K562 (cell line): ENCODE data around the gene SLCO2A1. TPM values are rescaled to one million over a fixed set of nuclear protein-coding genes. Genes with fewer than 3 reads are reported as not detected.

Source experiments
- ATAC-seq: fragments of 200-7000 bp; cut with Tn5 transposase; 3 replicates; pipeline ENCODE4 v1.9.1; 2020; ENCODE audit warnings: moderate library complexity
- BruUV-seq: library from RNA; stranded (reverse); fragments of 400-500 nt; replicated peaks from 2 replicates; lab custom pipeline; 2021; lab: Mats Ljungman, UMichigan
- CTCF ChIA-PET: fragments of 300-600 bp; formaldehyde crosslinking; extraction: SDS; loops from one replicate; lab custom pipeline; 2021; ENCODE audit warnings: low intra/inter-chr PET ratio; lab: Yijun Ruan, JAX
- POLR2A ChIA-PET: fragments of 300-600, 350-650 bp; sonication (Branson Sonifier 250); formaldehyde crosslinking; extraction: SDS; loops from one replicate; lab custom pipeline; 2021; ENCODE audit warnings: antibody characterized with exemption, inconsistent platforms; lab: Yijun Ruan, JAX
- DNase-seq, 4 experiments: peaks; one replicate each; pipeline versions ENCODE4 v3.0.0 to v3.0.0-alpha.2; 2011 to 2018; ENCODE audit warnings: low spot score in 3 of 4, mixed read lengths in 3 of 4; ENCODE audit errors: extremely low read depth in 1 of 4
- FAIRE-seq: peaks from 2 replicates; lab custom pipeline; 2011; peaks lifted over from hg19 to GRCh38; lab: Jason Lieb, UNC
- H2AFZ ChIP-seq: 2 replicates; pipeline ENCODE4 v1.6.0; 2011; ENCODE audit warnings: low read depth, low read length, control low read depth, inconsistent platforms
- H3K27ac ChIP-seq: fragments of 200-600 bp; 3 replicates; pipeline ENCODE4 v1.8.0; 2011; ENCODE audit warnings: low read depth, mild to moderate bottlenecking, control low read depth, inconsistent platforms, low read length, moderate library complexity, mixed read lengths; ENCODE audit errors: extremely low read depth
- H3K27me3 ChIP-seq, 2 experiments: fragments of 300-600 bp in 1 of 2; 2 replicates in 1 of 2; 3 replicates in 1 of 2; pipeline versions ENCODE4 v1.6.0 to v1.8.0; 2011; ENCODE audit warnings: inconsistent platforms in 2 of 2, low read length in 2 of 2, mild to moderate bottlenecking in 1 of 2, mixed read lengths in 1 of 2, moderate library complexity in 1 of 2; ENCODE audit not compliant: control insufficient read depth in 2 of 2, insufficient read depth in 2 of 2
- H3K36me3 ChIP-seq: fragments of 300-600 bp; 3 replicates; pipeline ENCODE4 v1.8.0; 2011; ENCODE audit warnings: mild to moderate bottlenecking, low read length, inconsistent platforms; ENCODE audit not compliant: control insufficient read depth, insufficient read depth
- H3K4me1 ChIP-seq, 2 experiments: fragments of 200-600 bp in 1 of 2; replicated peaks in 1 of 2; 2 replicates in 1 of 2; 3 replicates in 1 of 2; pipeline versions ENCODE4 v1.5.1 to v1.8.0; 2011; ENCODE audit warnings: inconsistent platforms in 2 of 2, low read length in 2 of 2, mild to moderate bottlenecking in 1 of 2, mixed read lengths in 1 of 2, moderate library complexity in 1 of 2; ENCODE audit not compliant: control insufficient read depth in 2 of 2, insufficient read depth in 2 of 2
- H3K4me2 ChIP-seq: 2 replicates; pipeline ENCODE4 v1.6.1; 2011; ENCODE audit warnings: low read length, control low read depth, inconsistent platforms, mixed read lengths; ENCODE audit not compliant: insufficient read depth
- H3K4me3 ChIP-seq: fragments of 200-600 bp; sonication (generic), shearing (Covaris generic); 2 replicates; pipeline ENCODE4 v1.5.1; 2016; ENCODE audit warnings: control low read depth, inconsistent platforms
- H3K79me2 ChIP-seq: fragments of 200-600 bp; 3 replicates; pipeline ENCODE4 v1.8.0; 2011; ENCODE audit warnings: low read length, inconsistent platforms; ENCODE audit not compliant: control insufficient read depth, insufficient read depth
- H3K9ac ChIP-seq, 2 experiments: 2 replicates each; pipeline versions ENCODE4 v1.6.0 to v1.6.1; 2011; ENCODE audit warnings: low read depth in 2 of 2, low read length in 2 of 2, control low read depth in 1 of 2, inconsistent platforms in 1 of 2, mild to moderate bottlenecking in 1 of 2, mixed read lengths in 1 of 2; ENCODE audit not compliant: insufficient read depth in 1 of 2
- H3K9me1 ChIP-seq: one replicate; pipeline ENCODE4 v1.6.0; 2011; ENCODE audit warnings: inconsistent platforms, mild to moderate bottlenecking, low read length, moderate library complexity; ENCODE audit not compliant: control insufficient read depth, insufficient read depth
- H3K9me3 ChIP-seq: replicated peaks from 2 replicates; pipeline ENCODE4 v1.5.1; 2011; ENCODE audit warnings: low read depth, low read length, inconsistent platforms; ENCODE audit not compliant: control insufficient read depth, insufficient read depth
- H4K20me1 ChIP-seq: replicated peaks from 2 replicates; pipeline ENCODE4 v1.6.1; 2011; ENCODE audit warnings: low read length, inconsistent platforms, mixed read lengths; ENCODE audit not compliant: control insufficient read depth, insufficient read depth
- ARID1B ChIP-seq: fragments of 450-650 bp; IDR thresholded peaks from 2 replicates; pipeline ENCODE4 v1.6.1; 2016; ENCODE audit warnings: antibody characterized with exemption, mild to moderate bottlenecking, inconsistent platforms
- CBX3 ChIP-seq, 2 experiments: IDR thresholded peaks; 1 replicate in 1 of 2; 2 replicates in 1 of 2; pipeline ENCODE4 v1.6.1; 2012; ENCODE audit warnings: inconsistent platforms in 2 of 2, low read length in 2 of 2, borderline replicate concordance in 1 of 2, control low read depth in 1 of 2
- CREB3 ChIP-seq: fragments of 450-650 bp; conservative IDR thresholded peaks from 2 replicates; pipeline ENCODE4 v1.6.1; 2016; ENCODE audit warnings: missing genetic modification characterization, low read depth, mild to moderate bottlenecking, missing compliant biosample characterization, moderate library complexity
- ELK3 ChIP-seq: fragments of 450-650 bp; formaldehyde crosslinking; IDR thresholded peaks from 2 replicates; pipeline ENCODE4 v1.4.0; 2020; ENCODE audit warnings: mild to moderate bottlenecking
- ESRRA ChIP-seq: fragments of 450-650 bp; IDR thresholded peaks from 2 replicates; pipeline ENCODE4 v1.6.1; 2014; ENCODE audit warnings: low read depth, mild to moderate bottlenecking, moderate library complexity, borderline replicate concordance
- FIP1L1 ChIP-seq: fragments of 200-400 bp; formaldehyde crosslinking; IDR thresholded peaks from 2 replicates; pipeline ENCODE4 v1.6.1; 2018; ENCODE audit warnings: mild to moderate bottlenecking, low read depth, low read length; ENCODE audit not compliant: poor library complexity, severe bottlenecking
- GABPB2 ChIP-seq: fragments of 250-450 bp; sonication (Bioruptor Pico); conservative IDR thresholded peaks from 2 replicates; pipeline ENCODE4 v1.5.1; 2021; ENCODE audit warnings: mild to moderate bottlenecking
- HDAC3 ChIP-seq: fragments of 450-650 bp; IDR thresholded peaks from 2 replicates; pipeline ENCODE4 v1.6.1; 2018; ENCODE audit warnings: borderline replicate concordance, mild to moderate bottlenecking, moderate library complexity; ENCODE audit not compliant: partially characterized antibody
- LCOR ChIP-seq: sonication (generic); formaldehyde crosslinking; IDR thresholded peaks from 2 replicates; pipeline ENCODE4 v1.8.0; 2022; ENCODE audit warnings: mild to moderate bottlenecking, missing genetic modification reagents
- MIER1 ChIP-seq: fragments of 450-650 bp; IDR thresholded peaks from 2 replicates; pipeline ENCODE4 v1.6.1; 2016; ENCODE audit warnings: antibody characterized with exemption, mild to moderate bottlenecking, low read depth
- PHF20 ChIP-seq: fragments of 450-650 bp; IDR thresholded peaks from 2 replicates; pipeline ENCODE4 v1.6.1; 2018; ENCODE audit not compliant: partially characterized antibody
- PHF21A ChIP-seq: fragments of 450-650 bp; IDR thresholded peaks from 2 replicates; pipeline ENCODE4 v1.6.1; 2017; ENCODE audit warnings: low read depth, borderline replicate concordance
- TCF7 ChIP-seq: sonication (generic); IDR thresholded peaks from 2 replicates; pipeline ENCODE4 v1.6.1; 2016; ENCODE audit warnings: antibody characterized with exemption, borderline replicate concordance
- ZNF134 ChIP-seq: fragments of 250-450 bp; sonication (Bioruptor Pico); conservative IDR thresholded peaks from 2 replicates; pipeline ENCODE4 v1.4.0; 2020
- ZNF239 ChIP-seq: fragments of 250-450 bp; sonication (Bioruptor Pico); IDR thresholded peaks from 2 replicates; pipeline ENCODE4 v1.4.0; 2020; ENCODE audit warnings: mild to moderate bottlenecking
- ZNF280A ChIP-seq: fragments of 450-650 bp; IDR thresholded peaks from 2 replicates; pipeline ENCODE4 v1.6.1; 2018; ENCODE audit warnings: mild to moderate bottlenecking, low read depth; ENCODE audit not compliant: partially characterized antibody
- ZNF589 ChIP-seq: fragments of 200-800 bp; sonication (Bioruptor generic); IDR thresholded peaks from 2 replicates; pipeline ENCODE4 v1.6.1; 2016; ENCODE audit warnings: low read depth, missing genetic modification characterization, missing compliant biosample characterization
- ZZZ3 ChIP-seq: fragments of 450-650 bp; IDR thresholded peaks from 2 replicates; pipeline ENCODE4 v1.6.1; 2016; ENCODE audit warnings: antibody characterized with exemption, mild to moderate bottlenecking, moderate library complexity
- WGBS: fragments of 100-300 bp; shearing (Covaris generic); methylation state at CpG from one replicate; pipeline ENCODE4 v1.1.6; 2016; ENCODE audit warnings: low coverage, mixed read lengths; ENCODE audit not compliant: insufficient coverage; ENCODE audit errors: missing lambda C conversion rate; 5-methylcytosine and 5-hydroxymethylcytosine counted together
- in situ Hi-C: fragments of 300-500 bp; cut with MboI; formaldehyde crosslinking; loops from 4 replicates; pipeline ENCODE4 v1.15.0; 2018; ENCODE audit warnings: inconsistent platforms, mixed read lengths
- intact Hi-C: fragments of 100-400 bp; cut with micrococcal nuclease; formaldehyde crosslinking; loops from 2 replicates; pipeline ENCODE4 v1.14.2; 2022
- polyA plus RNA-seq, 8 experiments: library from polyadenylated mRNA; depleted of rRNA in 4 of 8; stranded (reverse) in 5 of 8; unstranded in 3 of 8; fragments of >200 nt; fragmentation: Nextera tagmentation in 2 of 8; fragmentation: Illumina TruSeq in 1 of 8; extraction: Ambion mirVana in 2 of 8; extraction: Trizol in 1 of 8; gene quantifications; 2 replicates each; pipeline versions ENCODE4 v1.2.1 to v1.2.3, GENCODE V29; 2011 to 2014; ENCODE audit warnings: inconsistent platforms in 1 of 8, missing spikeins in 1 of 8
- total RNA-seq, 7 experiments: library from RNA; depleted of rRNA in 6 of 7; stranded (reverse); fragments of >200 nt in 6 of 7; fragmentation: Illumina TruSeq in 2 of 7; extraction: Trizol in 2 of 7; gene quantifications; 2 replicates each; pipeline versions ENCODE4 v1.2.1 to v1.2.3, GENCODE V29; 2011 to 2021; ENCODE audit warnings: low replicate concordance in 1 of 7

SLCO2A1 gene
- total and polyA plus RNA-seq, 9 of the 15 experiments (the other 6 are each of a cell fraction or from before 2014, with no cell fraction given) = 0.16 to 1.0 TPM; not detected in 7

- WGBS = 0% methylated on average over 2 of the region's 4 CpGs
- Histone ChIP-seq H3K79me2 (no peaks in the 10 kb centered on the region), H3K9me1 (no peaks in the 10 kb centered on the region), H4K20me1 (no peaks in the 10 kb centered on the region), H3K27me3 (no peaks in the 10 kb centered on the region; a peak in 1 of 5 replicates), H3K9me3 (no peaks in the 10 kb centered on the region), H2AFZ (no peak overlapping the region), H3K4me2 (no peak overlapping the region), H3K4me1 (peaks cover 0 to 7% of the 10 kb centered on the region in 2 experiments; a peak in 1 of 5 replicates), H3K4me3 (no peak overlapping the region), H3K36me3 (no peaks in the 10 kb centered on the region), H3K27ac (no peak overlapping the region), H3K9ac (no peak overlapping the region)
- FAIRE-seq (no peak), ATAC-seq (no peak), DNase-seq (no peak)
- no peak for TF ChIP-seq PHF20
- no peak for TF ChIP-seq ESRRA
- no peak for TF ChIP-seq ZNF239 (CRISPR knock-in tag)
- TF ChIP-seq HDAC3 = no peak
- TF ChIP-seq TCF7 = no peak
- TF ChIP-seq FIP1L1 = no peak
- TF ChIP-seq MIER1 = no peak
- no peak for TF ChIP-seq ZNF589 (CRISPR knock-in tag)
- TF ChIP-seq ZNF134 = no peak
- TF ChIP-seq GABPB2 (CRISPR knock-in tag) = no peak
- TF ChIP-seq LCOR = no peak
- TF ChIP-seq ARID1B = no peak
- TF ChIP-seq ZNF280A = no peak
- no peak for TF ChIP-seq CBX3 (IDR thresholded peaks at IDR 0.05; ENCODE audit: borderline replicate concordance in 1 of 2, low read length in 2 of 2)
- no peak for TF ChIP-seq PHF21A
- no peak for TF ChIP-seq CREB3 (tag)
- TF ChIP-seq ZZZ3 = no peak
- no peak for TF ChIP-seq ELK3
- ChIA-PET CTCF (no interaction called here), POLR2A (interaction anchor here (0.9 kb wide), 1 partner anchor 156 kb away, joined by 3 read pairs; no protein-coding TSS in a partner anchor)
- BruUV-seq = no TSS peak
- in situ Hi-C loops (no loop called here), intact Hi-C loops (no loop called here)
These were observed 22.6 kb upstream of the SLCO2A1 start for GRCh38 chr3:134052370-134052769.
